CD14-positive monocyte (primary cell): Measurements from ENCODE around the gene CCN5. TPM values are rescaled to one million over a fixed set of nuclear protein-coding genes. Genes with fewer than 3 reads are reported as not detected.
A peak's percentile ranks its signal among the peaks of the same experiment; 100 is the strongest.

ENCODE experiments used
- DNase-seq, 3 donors: peaks; one replicate each; pipeline ENCODE4 v3.0.0-alpha.2; 2011 to 2022
- H2AFZ ChIP-seq: 2 replicates; pipeline ENCODE4 v1.6.0; 2012; ENCODE audit warnings: mild to moderate bottlenecking, low read depth, low read length, inconsistent platforms; ENCODE audit not compliant: insufficient read depth, poor library complexity, severe bottlenecking
- H3K27ac ChIP-seq, 2 donors: 1 replicate in 1 of 2; 2 replicates in 1 of 2; pipeline ENCODE4 v1.5.1; 2012 to 2013; ENCODE audit warnings: low read length in 2 of 2, control low read depth in 1 of 2, inconsistent platforms in 1 of 2, low read depth in 1 of 2, mild to moderate bottlenecking in 1 of 2
- H3K27me3 ChIP-seq, 2 donors: one replicate each; pipeline versions ENCODE4 v1.6.0 to v1.6.1; 2011 to 2013; ENCODE audit warnings: low read length in 2 of 2; ENCODE audit not compliant: control insufficient read depth in 2 of 2, insufficient read depth in 2 of 2
- H3K36me3 ChIP-seq, 2 donors: replicated peaks in 1 of 2; 1 replicate in 1 of 2; 2 replicates in 1 of 2; pipeline versions ENCODE4 v1.5.1 to v1.6.1; 2012 to 2013; ENCODE audit warnings: low read length in 2 of 2, control low read depth in 1 of 2, inconsistent platforms in 1 of 2, mild to moderate bottlenecking in 1 of 2; ENCODE audit not compliant: insufficient read depth in 2 of 2, control insufficient read depth in 1 of 2
- H3K4me1 ChIP-seq, 2 donors: 1 replicate in 1 of 2; 2 replicates in 1 of 2; pipeline versions ENCODE4 v1.5.1 to v1.6.1; 2012 to 2013; ENCODE audit warnings: low read length in 2 of 2, control low read depth in 1 of 2, inconsistent platforms in 1 of 2, mild to moderate bottlenecking in 1 of 2, moderate library complexity in 1 of 2; ENCODE audit not compliant: insufficient read depth in 2 of 2, control insufficient read depth in 1 of 2
- H3K4me2 ChIP-seq: replicated peaks from 2 replicates; pipeline ENCODE3; 2012; ENCODE audit warnings: low read length, moderate library complexity, mild to moderate bottlenecking; ENCODE audit not compliant: poor library complexity, severe bottlenecking; ENCODE audit errors: extremely low read depth
- H3K4me3 ChIP-seq, 3 experiments: fragments of 200-600 bp in 1 of 3; sonication (generic) in 1 of 3; replicated peaks in 1 of 3; 1 replicate in 2 of 3; 2 replicates in 1 of 3; pipeline ENCODE4 v1.5.1; 2011 to 2013; ENCODE audit warnings: low read length in 3 of 3, mild to moderate bottlenecking in 3 of 3, control low read depth in 2 of 3, low read depth in 2 of 3, inconsistent platforms in 1 of 3, moderate library complexity in 1 of 3
- H3K79me2 ChIP-seq: 2 replicates; pipeline ENCODE4 v1.6.0; 2012; ENCODE audit warnings: mild to moderate bottlenecking, control low read depth, inconsistent platforms, low read length, moderate library complexity; ENCODE audit not compliant: insufficient read depth
- H3K9ac ChIP-seq: 2 replicates; pipeline ENCODE4 v1.6.0; 2017; ENCODE audit warnings: low read length, mild to moderate bottlenecking; ENCODE audit not compliant: insufficient read depth, poor library complexity, severe bottlenecking
- H3K9me3 ChIP-seq, 2 donors: replicated peaks in 1 of 2; 1 replicate in 1 of 2; 2 replicates in 1 of 2; pipeline versions ENCODE4 v1.5.1 to v1.6.1; 2012 to 2013; ENCODE audit warnings: low read length in 2 of 2, control low read depth in 1 of 2; ENCODE audit not compliant: control insufficient read depth in 1 of 2, insufficient read depth in 1 of 2
- H4K20me1 ChIP-seq: 2 replicates; pipeline ENCODE4 v1.6.0; 2012; ENCODE audit warnings: mild to moderate bottlenecking, low read length, control low read depth, moderate library complexity; ENCODE audit not compliant: insufficient read depth
- H3K27ac Mint-ChIP-seq, 7 donors: one replicate each; pipeline ENCODE4 v1.8.0; 2020; ENCODE audit warnings: mild to moderate bottlenecking in 7 of 7, mixed read lengths in 7 of 7, moderate library complexity in 6 of 7, inconsistent platforms in 2 of 7
- H3K27me3 Mint-ChIP-seq, 3 donors: one replicate each; pipeline ENCODE4 v1.8.0; 2021 to 2022; ENCODE audit warnings: low read depth in 3 of 3, mild to moderate bottlenecking in 3 of 3, mixed read lengths in 3 of 3, moderate library complexity in 3 of 3, inconsistent platforms in 1 of 3
- H3K36me3 Mint-ChIP-seq, 2 donors: one replicate each; pipeline ENCODE4 v1.8.0; 2020; ENCODE audit warnings: mixed read lengths in 2 of 2, inconsistent platforms in 1 of 2, mild to moderate bottlenecking in 1 of 2
- H3K4me1 Mint-ChIP-seq: one replicate; pipeline ENCODE4 v1.8.0; 2020; ENCODE audit warnings: mild to moderate bottlenecking, mixed read lengths
- H3K4me3 Mint-ChIP-seq, 2 donors: one replicate each; pipeline ENCODE4 v1.8.0; 2020; ENCODE audit warnings: mild to moderate bottlenecking in 2 of 2, mixed read lengths in 2 of 2, moderate library complexity in 1 of 2
- H3K9me3 Mint-ChIP-seq, 7 donors: one replicate each; pipeline ENCODE4 v1.8.0; 2020 to 2022; ENCODE audit warnings: mixed read lengths in 7 of 7, mild to moderate bottlenecking in 6 of 7, moderate library complexity in 6 of 7, inconsistent platforms in 2 of 7
- CTCF ChIP-seq: fragments of 200-600 bp; IDR thresholded peaks from one replicate; pipeline ENCODE4 v1.8.0; 2022; ENCODE audit warnings: antibody characterized with exemption, mild to moderate bottlenecking
- WGBS: methylation state at CpG from one replicate; pipeline ENCODE4 v1.1.5; 2013; ENCODE audit warnings: missing lambda C conversion rate; ENCODE audit not compliant: insufficient coverage; 5-methylcytosine and 5-hydroxymethylcytosine counted together
- intact Hi-C, 2 donors: fragments of 100-400 bp; cut with micrococcal nuclease; formaldehyde crosslinking; loops; one replicate each; pipeline versions ENCODE4 v1.15.0 to v1.15.1; 2023
- polyA plus RNA-seq, 3 donors: library from polyadenylated mRNA; depleted of rRNA in 1 of 3; unstranded in 2 of 3; stranded (reverse) in 1 of 3; fragments of 300-500 nt in 2 of 3; fragments of >200 nt in 1 of 3; fragmentation: Illumina TruSeq in 2 of 3; gene quantifications; 1 replicate in 2 of 3; 2 replicates in 1 of 3; pipeline ENCODE4 v1.2.3, GENCODE V29; 2012 to 2021

CCN5 gene
- polyA plus RNA-seq, 3 donors, result not detected

GRCh38 chr20:44684047-44684967 lies 30.9 kb upstream of the CCN5 start:
- Histone ChIP-seq H3K9ac (no peak overlapping the region), H3K4me1 (no peaks in the 10 kb centered on the region), H3K36me3 (no peaks in the 10 kb centered on the region), H4K20me1 (no peaks in the 10 kb centered on the region), H3K79me2 (no peaks in the 10 kb centered on the region), H3K9me3 (no peaks in the 10 kb centered on the region), H2AFZ (no peak overlapping the region), H3K4me3 (no peak overlapping the region), H3K4me2 (no peak overlapping the region), H3K27ac (no peak overlapping the region), H3K27me3 (no peaks in the 10 kb centered on the region)
- H3K4me3 Mint-ChIP-seq, result no peak overlapping the region
- peaks cover 0 to 2% (median 0%) of the 10 kb centered on the region in 7 donors for H3K9me3 Mint-ChIP-seq
- H3K27ac Mint-ChIP-seq, result peak overlapping the region in 1 of 7 donors; percentile 80
- no peaks in the 10 kb centered on the region for H3K36me3 Mint-ChIP-seq
- peaks cover 3% of the 10 kb centered on the region for H3K4me1 Mint-ChIP-seq
- peak; percentile 5 for TF ChIP-seq CTCF
- no peak for DNase-seq
- H3K27me3 Mint-ChIP-seq, result peaks cover 0 to 3% (median 2%) of the 10 kb centered on the region in 3 donors
- 25% methylated on average over 1 of the region's 6 CpGs for WGBS
- intact Hi-C loops, result loop anchor here (2.0 to 5.0 kb wide), 3 partner anchors 182 to 297 kb away; no protein-coding TSS in a partner anchor

GRCh38 chr20:44686934-44687333 lies 28.2 kb upstream of the CCN5 start:
- H3K27ac ChIP-seq, result no peak overlapping the region
- TF ChIP-seq CTCF, result no peak
- H3K36me3 ChIP-seq, result no peaks in the 10 kb centered on the region
- H3K9me3 Mint-ChIP-seq, result peaks cover 0 to 3% (median 0%) of the 10 kb centered on the region in 7 donors
- no peak overlapping the region for H3K4me2 ChIP-seq
- no peak for DNase-seq
- peaks cover 2 to 4% (median 2%) of the 10 kb centered on the region in 3 donors for H3K27me3 Mint-ChIP-seq
- no peaks in the 10 kb centered on the region for H3K27me3 ChIP-seq
- H3K4me1 ChIP-seq, result no peaks in the 10 kb centered on the region
- H3K4me3 Mint-ChIP-seq, result no peak overlapping the region
- no peaks in the 10 kb centered on the region for H3K9me3 ChIP-seq
- no peaks in the 10 kb centered on the region for H4K20me1 ChIP-seq
- no peak overlapping the region for H2AFZ ChIP-seq
- WGBS, result 92% methylated on average over 3 of the region's 4 CpGs
- no peaks in the 10 kb centered on the region for H3K79me2 ChIP-seq
- H3K4me3 ChIP-seq, result no peak overlapping the region
- H3K9ac ChIP-seq, result no peak overlapping the region
- no peaks in the 10 kb centered on the region for H3K36me3 Mint-ChIP-seq
- peaks cover 3% of the 10 kb centered on the region for H3K4me1 Mint-ChIP-seq
- H3K27ac Mint-ChIP-seq, result no peak overlapping the region
- intact Hi-C loops, result loop anchor here (5.0 kb wide), 1 partner anchor 45 kb away; no protein-coding TSS in a partner anchor
